NOMO-1 treated with dmso at 0.1 percent for 144 hours (cell line): ENCODE results near the gene RNF7.
"Not testable (repeated sequence)": the region's sequence is repeated elsewhere in the genome, so short reads cannot be mapped to it uniquely, and the experiment has no call there.

ENCODE experiments used
- DNase-seq: peaks from one replicate; lab custom pipeline; 2025; ENCODE audit not compliant: unreplicated experiment; lab: John Stamatoyannopoulos, UW

Gene RNF7

DNA sequence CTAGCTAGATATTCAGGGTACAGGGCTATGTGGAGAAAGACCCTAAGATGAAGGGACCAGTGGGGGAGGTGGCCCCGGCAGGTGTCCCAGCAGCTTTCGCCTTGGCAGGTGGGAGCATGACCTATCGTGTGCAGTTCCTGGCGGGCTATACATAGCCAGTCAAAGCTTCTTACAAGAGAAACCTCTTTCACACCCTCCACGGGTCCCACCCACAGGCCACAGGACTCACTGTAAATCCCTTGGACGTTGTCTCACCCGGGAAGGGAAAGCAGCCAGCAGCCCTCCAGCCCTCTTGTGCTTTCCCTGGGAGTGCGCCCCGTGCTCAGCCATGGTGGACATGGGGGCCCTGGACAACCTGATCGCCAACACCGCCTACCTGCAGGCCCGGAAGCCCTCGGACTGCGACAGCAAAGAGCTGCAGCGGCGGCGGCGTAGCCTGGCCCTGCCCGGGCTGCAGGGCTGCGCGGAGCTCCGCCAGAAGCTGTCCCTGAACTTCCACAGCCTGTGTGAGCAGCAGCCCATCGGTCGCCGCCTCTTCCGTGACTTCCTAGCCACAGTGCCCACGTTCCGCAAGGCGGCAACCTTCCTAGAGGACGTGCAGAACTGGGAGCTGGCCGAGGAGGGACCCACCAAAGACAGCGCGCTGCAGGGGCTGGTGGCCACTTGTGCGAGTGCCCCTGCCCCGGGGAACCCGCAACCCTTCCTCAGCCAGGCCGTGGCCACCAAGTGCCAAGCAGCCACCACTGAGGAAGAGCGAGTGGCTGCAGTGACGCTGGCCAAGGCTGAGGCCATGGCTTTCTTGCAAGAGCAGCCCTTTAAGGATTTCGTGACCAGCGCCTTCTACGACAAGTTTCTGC is 40.1 kb downstream of the RNF7 start:
- DNase-seq = no peak

DNA sequence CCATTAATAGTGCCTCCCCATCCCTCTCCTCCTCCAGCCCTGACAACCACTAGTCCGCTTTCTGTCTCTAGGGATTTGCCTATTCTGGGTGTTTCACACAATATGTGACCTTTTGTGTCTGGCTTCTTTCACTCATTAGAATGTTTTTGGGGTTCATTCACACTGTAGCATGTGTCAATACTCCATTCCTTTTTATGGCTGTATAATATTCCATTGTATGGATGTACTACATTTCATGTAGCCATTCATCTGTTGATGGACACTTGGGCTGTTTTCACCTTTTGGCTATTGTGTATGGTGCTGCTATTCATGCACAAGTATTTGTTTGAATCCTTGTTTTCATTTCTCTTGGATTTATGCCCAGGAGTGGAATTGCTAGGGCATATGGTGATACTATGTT is 41.6 kb downstream of the RNF7 start:
- no peak for DNase-seq

- DNase-seq = no peak
Observed at GRCh38 chr3:141782386-141782932, 44.4 kb downstream of the RNF7 start.

- DNase-seq = no peak
Observed at GRCh38 chr3:141783632-141784031, 45.5 kb downstream of the RNF7 start.

DNA sequence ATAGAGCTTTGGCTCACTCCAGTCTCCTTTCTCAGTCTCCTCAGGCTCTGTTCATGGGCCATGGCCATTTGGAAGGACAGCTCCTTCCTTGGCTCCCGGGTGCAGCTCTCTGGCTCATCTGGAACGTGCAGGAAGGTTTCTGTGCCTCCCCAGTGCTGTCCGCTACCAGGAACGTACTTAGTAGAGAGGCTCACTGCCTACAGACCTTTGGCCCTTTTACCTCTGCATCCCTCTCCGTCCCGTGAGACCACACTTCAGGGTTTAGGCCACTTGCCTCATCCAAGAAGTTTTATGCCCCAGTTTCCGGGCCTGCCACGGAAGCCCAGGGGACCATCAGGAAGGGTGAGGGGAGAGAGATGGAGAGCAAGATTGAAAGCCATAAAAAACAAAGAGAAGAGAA is 46.0 kb downstream of the RNF7 start:
- DNase-seq = no peak

- no peak for DNase-seq
Observed at GRCh38 chr3:141784531-141784930, 46.4 kb downstream of the RNF7 start.

- DNase-seq = no peak
Observed at GRCh38 chr3:141788149-141788548, 50.1 kb downstream of the RNF7 start.

GRCh38 chr3:141788750-141789149 is 50.7 kb downstream of the RNF7 start:
- not testable (repeated sequence) for DNase-seq

GRCh38 chr3:141789281-141789680 is 51.2 kb downstream of the RNF7 start:
- DNase-seq = no peak

- no peak for DNase-seq
Observed at GRCh38 chr3:141790171-141790570, 52.1 kb downstream of the RNF7 start.

GRCh38 chr3:141792495-141792894 is 54.4 kb downstream of the RNF7 start:
- no peak for DNase-seq

GRCh38 chr3:141793476-141794260 is 55.6 kb downstream of the RNF7 start:
- DNase-seq = no peak

- no peak for DNase-seq
Observed at GRCh38 chr3:141795276-141795675, 57.2 kb downstream of the RNF7 start.

DNA sequence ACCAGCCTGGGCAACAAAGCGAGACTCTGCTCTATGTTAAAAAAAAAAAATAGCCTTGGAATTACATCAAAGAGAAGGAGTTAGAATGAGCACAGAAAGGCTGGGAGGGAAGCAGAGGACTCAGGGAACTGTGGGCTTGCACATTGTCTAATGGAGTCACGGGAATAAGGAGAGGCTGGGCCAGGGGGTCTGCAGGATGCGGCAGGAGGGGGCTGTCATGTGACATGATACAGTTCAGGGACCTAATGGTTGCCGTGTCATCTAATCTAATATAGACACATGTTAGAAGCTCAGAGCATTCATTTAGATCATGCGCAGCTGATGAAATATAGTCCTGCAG is 57.6 kb downstream of the RNF7 start:
- DNase-seq = no peak

DNA sequence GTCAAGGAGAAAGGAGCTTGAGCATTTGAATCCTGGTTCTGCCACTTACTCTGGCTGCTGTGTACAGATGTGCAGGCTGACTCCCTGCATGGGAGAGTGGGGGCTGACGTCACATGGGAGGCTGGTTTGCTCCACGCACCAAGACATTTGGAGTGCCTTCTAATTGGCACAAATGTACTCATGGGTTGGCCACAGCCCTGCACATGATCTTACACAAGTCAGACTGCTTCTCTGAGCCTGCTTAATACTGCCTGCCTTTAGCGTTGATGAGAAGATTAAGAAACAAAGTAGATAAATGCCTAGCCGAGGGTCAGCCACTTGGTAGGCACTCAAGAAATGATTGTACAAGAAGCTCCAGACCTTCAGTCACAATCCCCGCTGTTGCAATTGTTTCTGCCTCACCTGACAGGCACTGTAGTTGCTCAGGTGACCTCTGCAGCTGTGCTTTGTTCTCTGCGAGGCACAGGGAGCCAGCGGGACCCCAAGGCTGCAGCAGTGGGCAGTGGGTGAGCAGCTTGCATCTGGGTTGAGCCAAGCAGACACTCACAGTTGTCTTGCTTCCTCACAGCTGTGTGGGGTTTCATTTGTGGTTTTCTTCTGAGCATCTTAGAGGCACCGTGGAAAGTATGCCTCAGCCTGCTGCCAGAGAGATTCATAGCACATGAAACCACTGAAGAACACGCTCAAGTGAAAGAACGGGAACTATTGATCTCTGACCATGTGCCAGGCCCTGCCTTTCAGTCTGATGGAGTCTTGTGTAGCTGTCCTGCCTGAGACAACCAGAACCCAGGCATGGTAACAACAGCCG is 58.2 kb downstream of the RNF7 start:
- peak; percentile 92 for DNase-seq
